SKM-1 (cell line): Measurements from ENCODE around the gene SKA1.
"Not testable (repeated sequence)": the region's sequence is repeated elsewhere in the genome, so short reads cannot be mapped to it uniquely, and the experiment has no call there.

Experiments
- DNase-seq: peaks from one replicate; lab custom pipeline; 2025; ENCODE audit not compliant: unreplicated experiment; lab: John Stamatoyannopoulos, UW

Gene SKA1

GRCh38 chr18:50428531-50429206, 53.8 kb downstream of the SKA1 start:
- DNase-seq: no peak

- DNase-seq: no peak
These were observed 54.5 kb downstream of the SKA1 start for GRCh38 chr18:50429207-50429948.

GRCh38 chr18:50432915-50433314, 58.1 kb downstream of the SKA1 start:
- DNase-seq: no peak

GRCh38 chr18:50436742-50437141, 61.9 kb downstream of the SKA1 start:
- not testable (repeated sequence) for DNase-seq

- no peak for DNase-seq
These were observed 64.7 kb downstream of the SKA1 start for GRCh38 chr18:50439460-50440015.

GRCh38 chr18:50441016-50441415, 66.2 kb downstream of the SKA1 start:
- DNase-seq: no peak

- no peak for DNase-seq
These were observed 66.7 kb downstream of the SKA1 start for GRCh38 chr18:50441501-50441900.
